Epithelial cell of esophagus (primary cell): ENCODE measurements around the gene DICER1.

Source experiments
- DNase-seq: peaks from one replicate; pipeline ENCODE4 v3.0.0; 2010; ENCODE audit warnings: low read depth
- H3K4me3 ChIP-seq: 2 replicates; pipeline ENCODE4 v1.5.1; 2011; ENCODE audit warnings: mild to moderate bottlenecking, low read length, control low read depth
- TF ChIP-seq, protein P1 (sequence below): IDR thresholded peaks from 2 replicates; pipeline ENCODE4 v1.5.1; 2011; ENCODE audit warnings: low read depth, mild to moderate bottlenecking, low read length, control low read depth, inconsistent platforms; ENCODE audit not compliant: insufficient read depth; ENCODE audit errors: missing control alignments

DICER1 gene

GRCh38 chr14:95037273-95037672, 120.1 kb downstream of the DICER1 start:
- TF ChIP-seq, protein P1, sequence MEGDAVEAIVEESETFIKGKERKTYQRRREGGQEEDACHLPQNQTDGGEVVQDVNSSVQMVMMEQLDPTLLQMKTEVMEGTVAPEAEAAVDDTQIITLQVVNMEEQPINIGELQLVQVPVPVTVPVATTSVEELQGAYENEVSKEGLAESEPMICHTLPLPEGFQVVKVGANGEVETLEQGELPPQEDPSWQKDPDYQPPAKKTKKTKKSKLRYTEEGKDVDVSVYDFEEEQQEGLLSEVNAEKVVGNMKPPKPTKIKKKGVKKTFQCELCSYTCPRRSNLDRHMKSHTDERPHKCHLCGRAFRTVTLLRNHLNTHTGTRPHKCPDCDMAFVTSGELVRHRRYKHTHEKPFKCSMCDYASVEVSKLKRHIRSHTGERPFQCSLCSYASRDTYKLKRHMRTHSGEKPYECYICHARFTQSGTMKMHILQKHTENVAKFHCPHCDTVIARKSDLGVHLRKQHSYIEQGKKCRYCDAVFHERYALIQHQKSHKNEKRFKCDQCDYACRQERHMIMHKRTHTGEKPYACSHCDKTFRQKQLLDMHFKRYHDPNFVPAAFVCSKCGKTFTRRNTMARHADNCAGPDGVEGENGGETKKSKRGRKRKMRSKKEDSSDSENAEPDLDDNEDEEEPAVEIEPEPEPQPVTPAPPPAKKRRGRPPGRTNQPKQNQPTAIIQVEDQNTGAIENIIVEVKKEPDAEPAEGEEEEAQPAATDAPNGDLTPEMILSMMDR = no peak
- no peak overlapping the region for H3K4me3 ChIP-seq
- no peak for DNase-seq
